Measurements from ENCODE around the gene POM121L2. TPM values are rescaled to one million over a fixed set of nuclear protein-coding genes. Genes with fewer than 3 reads are reported as not detected.

The POM121L2 gene
- total RNA-seq, 1 donor from 2014 or later: not detected

DNA sequence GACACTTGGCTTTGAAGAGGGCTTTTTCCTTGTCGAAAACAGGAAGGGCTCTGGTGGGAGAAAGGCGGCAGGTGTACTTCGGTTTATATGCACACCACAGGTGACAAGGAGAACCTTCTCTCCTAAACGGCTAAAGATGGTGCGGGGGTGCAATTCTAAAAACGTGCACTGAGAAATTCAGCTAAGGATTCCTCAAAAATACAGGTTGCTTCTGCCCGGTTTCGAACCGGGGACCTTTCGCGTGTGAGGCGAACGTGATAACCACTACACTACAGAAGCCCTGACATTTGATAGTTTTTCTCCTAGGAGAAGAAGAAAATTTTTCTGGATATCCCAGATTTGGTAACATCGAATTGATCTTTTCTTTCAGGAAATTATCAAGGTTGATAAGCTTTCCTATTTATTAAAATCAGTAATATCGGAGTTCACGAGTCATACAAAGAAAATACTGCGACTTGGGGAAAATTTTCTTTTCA is 32.0 kb downstream of the POM121L2 start:
- no peak for DNase-seq (ENCODE audit: low spot score)
- Mint-ChIP-seq H3K4me3 (ENCODE audit: unreplicated experiment) (peak overlapping the region; percentile 84), H3K27me3 (ENCODE audit: low read depth) (peaks cover 28% of the 10 kb centered on the region), H3K27ac (ENCODE audit: unreplicated experiment) (peak overlapping the region; percentile 17), H3K9me3 (ENCODE audit: low read depth) (no peaks in the 10 kb centered on the region), H3K4me1 (ENCODE audit: low read depth) (peaks cover 24% of the 10 kb centered on the region), H3K36me3 (ENCODE audit: low read depth) (peaks cover 2% of the 10 kb centered on the region)
- TF ChIP-seq, protein P1, sequence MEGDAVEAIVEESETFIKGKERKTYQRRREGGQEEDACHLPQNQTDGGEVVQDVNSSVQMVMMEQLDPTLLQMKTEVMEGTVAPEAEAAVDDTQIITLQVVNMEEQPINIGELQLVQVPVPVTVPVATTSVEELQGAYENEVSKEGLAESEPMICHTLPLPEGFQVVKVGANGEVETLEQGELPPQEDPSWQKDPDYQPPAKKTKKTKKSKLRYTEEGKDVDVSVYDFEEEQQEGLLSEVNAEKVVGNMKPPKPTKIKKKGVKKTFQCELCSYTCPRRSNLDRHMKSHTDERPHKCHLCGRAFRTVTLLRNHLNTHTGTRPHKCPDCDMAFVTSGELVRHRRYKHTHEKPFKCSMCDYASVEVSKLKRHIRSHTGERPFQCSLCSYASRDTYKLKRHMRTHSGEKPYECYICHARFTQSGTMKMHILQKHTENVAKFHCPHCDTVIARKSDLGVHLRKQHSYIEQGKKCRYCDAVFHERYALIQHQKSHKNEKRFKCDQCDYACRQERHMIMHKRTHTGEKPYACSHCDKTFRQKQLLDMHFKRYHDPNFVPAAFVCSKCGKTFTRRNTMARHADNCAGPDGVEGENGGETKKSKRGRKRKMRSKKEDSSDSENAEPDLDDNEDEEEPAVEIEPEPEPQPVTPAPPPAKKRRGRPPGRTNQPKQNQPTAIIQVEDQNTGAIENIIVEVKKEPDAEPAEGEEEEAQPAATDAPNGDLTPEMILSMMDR (IDR thresholded peaks at IDR 0.05): no peak

- peaks cover 24% of the 10 kb centered on the region for H3K27me3 Mint-ChIP-seq (ENCODE audit: low read depth)
- DNase-seq (ENCODE audit: low spot score): no peak
- peaks cover 2% of the 10 kb centered on the region for H3K36me3 Mint-ChIP-seq (ENCODE audit: low read depth)
- no peak overlapping the region for H3K27ac Mint-ChIP-seq (ENCODE audit: unreplicated experiment)
- TF ChIP-seq, protein P1 (IDR thresholded peaks at IDR 0.05): no peak
- peaks cover 24% of the 10 kb centered on the region for H3K4me1 Mint-ChIP-seq (ENCODE audit: low read depth)
- no peaks in the 10 kb centered on the region for H3K9me3 Mint-ChIP-seq (ENCODE audit: low read depth)
- peak overlapping the region; percentile 84 for H3K4me3 Mint-ChIP-seq (ENCODE audit: unreplicated experiment)
Observed at GRCh38 chr6:27279513-27280063, 32.5 kb downstream of the POM121L2 start.

- peaks cover 48% of the 10 kb centered on the region for H3K27me3 Mint-ChIP-seq (ENCODE audit: low read depth)
- peaks cover 14% of the 10 kb centered on the region for H3K4me1 Mint-ChIP-seq (ENCODE audit: low read depth)
- peaks cover 2% of the 10 kb centered on the region for H3K36me3 Mint-ChIP-seq (ENCODE audit: low read depth)
- H3K9me3 Mint-ChIP-seq (ENCODE audit: low read depth): no peaks in the 10 kb centered on the region
- H3K4me3 Mint-ChIP-seq (ENCODE audit: unreplicated experiment): no peak overlapping the region
- no peak for DNase-seq (ENCODE audit: low spot score)
- no peak overlapping the region for H3K27ac Mint-ChIP-seq (ENCODE audit: unreplicated experiment)
- TF ChIP-seq, protein P1 (IDR thresholded peaks at IDR 0.05): no peak
Observed at GRCh38 chr6:27275025-27275956, 36.8 kb downstream of the POM121L2 start.

- Mint-ChIP-seq H3K4me1 (ENCODE audit: low read depth) (peaks cover 5% of the 10 kb centered on the region), H3K36me3 (ENCODE audit: low read depth) (peaks cover 2% of the 10 kb centered on the region), H3K27ac (ENCODE audit: unreplicated experiment) (no peak overlapping the region), H3K4me3 (ENCODE audit: unreplicated experiment) (no peak overlapping the region), H3K9me3 (ENCODE audit: low read depth) (no peaks in the 10 kb centered on the region), H3K27me3 (ENCODE audit: low read depth) (peaks cover 56% of the 10 kb centered on the region)
- TF ChIP-seq, protein P1 (IDR thresholded peaks at IDR 0.05): no peak
- no peak for DNase-seq (ENCODE audit: low spot score)
Observed at GRCh38 chr6:27273783-27274182, 38.3 kb downstream of the POM121L2 start.

- no peak overlapping the region for H3K4me3 Mint-ChIP-seq (ENCODE audit: unreplicated experiment)
- peaks cover 38% of the 10 kb centered on the region for H3K27me3 Mint-ChIP-seq (ENCODE audit: low read depth)
- H3K9me3 Mint-ChIP-seq (ENCODE audit: low read depth): no peaks in the 10 kb centered on the region
- TF ChIP-seq, protein P1 (IDR thresholded peaks at IDR 0.05): no peak
- no peaks in the 10 kb centered on the region for H3K4me1 Mint-ChIP-seq (ENCODE audit: low read depth)
- no peak overlapping the region for H3K27ac Mint-ChIP-seq (ENCODE audit: unreplicated experiment)
- no peaks in the 10 kb centered on the region for H3K36me3 Mint-ChIP-seq (ENCODE audit: low read depth)
- DNase-seq (ENCODE audit: low spot score): no peak
Observed at GRCh38 chr6:27268803-27269202, 43.3 kb downstream of the POM121L2 start.

Measured in chondrocyte (in vitro differentiated cells).